CD4-positive, alpha-beta T cell (primary cell): ENCODE measurements around the gene MAPK11. TPM values are rescaled to one million over a fixed set of nuclear protein-coding genes. Genes with fewer than 3 reads are reported as not detected.

Source experiments
- ATAC-seq: fragments of 200-7000 bp; cut with Tn5 transposase; one replicate; pipeline ENCODE4 v1.10.0; 2022; ENCODE audit warnings: mild to moderate bottlenecking; ENCODE audit not compliant: poor library complexity
- CTCF ChIA-PET: fragments of 350-600 bp; sonication (Branson Sonifier 250); formaldehyde crosslinking; loops from one replicate; lab custom pipeline; 2021; ENCODE audit warnings: antibody characterized with exemption, inconsistent platforms; lab: Charles Lee
- POLR2A ChIA-PET: fragments of 350-600 bp; sonication (Branson Sonifier 250); formaldehyde crosslinking; loops from one replicate; lab custom pipeline; 2021; ENCODE audit warnings: antibody characterized with exemption, inconsistent platforms; lab: Charles Lee
- DNase-seq, 14 experiments: peaks; one replicate each; pipeline ENCODE4 v3.0.0-alpha.2; 2013 to 2020; ENCODE audit warnings: mixed read lengths in 2 of 14
- H3K27ac ChIP-seq, 2 donors: one replicate each; pipeline versions ENCODE4 v1.5.1 to v1.7.0; 2013; ENCODE audit warnings: low read length in 2 of 2, low read depth in 1 of 2, mild to moderate bottlenecking in 1 of 2
- H3K27me3 ChIP-seq, 2 experiments: 1 replicate in 1 of 2; 2 replicates in 1 of 2; pipeline versions ENCODE4 v1.6.1 to v1.7.0; 2013; ENCODE audit warnings: low read length in 2 of 2, control low read depth in 1 of 2, mild to moderate bottlenecking in 1 of 2, moderate library complexity in 1 of 2; ENCODE audit not compliant: insufficient read depth in 2 of 2, control insufficient read depth in 1 of 2
- H3K36me3 ChIP-seq: one replicate; pipeline ENCODE4 v1.6.1; 2013; ENCODE audit warnings: low read length, control low read depth; ENCODE audit not compliant: insufficient read depth
- H3K4me1 ChIP-seq: one replicate; pipeline ENCODE4 v1.6.1; 2013; ENCODE audit warnings: low read length, control low read depth; ENCODE audit not compliant: insufficient read depth
- H3K4me3 ChIP-seq: one replicate; pipeline ENCODE4 v1.5.1; 2013; ENCODE audit warnings: mild to moderate bottlenecking, low read length, moderate library complexity
- H3K9me3 ChIP-seq, 2 experiments: 1 replicate in 1 of 2; 2 replicates in 1 of 2; pipeline versions ENCODE4 v1.6.1 to v1.7.0; 2013; ENCODE audit warnings: low read length in 2 of 2, mild to moderate bottlenecking in 2 of 2, control low read depth in 1 of 2, moderate library complexity in 1 of 2; ENCODE audit not compliant: control insufficient read depth in 1 of 2, insufficient read depth in 1 of 2
- H3K27ac Mint-ChIP-seq: one replicate; pipeline ENCODE4 v1.8.0; 2020; ENCODE audit warnings: mixed read lengths
- H3K27me3 Mint-ChIP-seq: one replicate; pipeline ENCODE4 v1.8.0; 2021; ENCODE audit warnings: mixed read lengths
- H3K36me3 Mint-ChIP-seq: one replicate; pipeline ENCODE4 v1.8.0; 2021; ENCODE audit warnings: low read depth, mixed read lengths
- H3K4me1 Mint-ChIP-seq: one replicate; pipeline ENCODE4 v1.8.0; 2021; ENCODE audit warnings: low read depth, mixed read lengths
- H3K4me3 Mint-ChIP-seq: one replicate; pipeline ENCODE4 v1.8.0; 2020; ENCODE audit warnings: mild to moderate bottlenecking, mixed read lengths
- H3K9me3 Mint-ChIP-seq: one replicate; pipeline ENCODE4 v1.8.0; 2020; ENCODE audit warnings: mixed read lengths
- CTCF ChIP-seq: fragments of 200-600 bp; IDR thresholded peaks from one replicate; pipeline ENCODE4 v1.8.0; 2022; ENCODE audit warnings: antibody characterized with exemption, mild to moderate bottlenecking
- intact Hi-C, 2 experiments: fragments of 100-400 bp; cut with DNase I in 1 of 2; cut with micrococcal nuclease in 1 of 2; formaldehyde crosslinking; loops; one replicate each; pipeline versions ENCODE4 v1.15.1 to v1.9.0; 2023 to 2025; cut with DNase I, micrococcal nuclease
- total RNA-seq, 174 experiments: library from RNA in 2 of 174; stranded (reverse) in 2 of 174; gene quantifications; one replicate each; pipeline ENCODE4 v1.2.3 and lab custom pipeline; 2021 to 2026

The MAPK11 gene
- total RNA-seq, 2 experiments from 2014 or later = 4.2 to 4.9 TPM

GRCh38 chr22:50281384-50281760 lies 11.2 kb upstream of the MAPK11 start:
- no peak for ATAC-seq
- POLR2A ChIA-PET = no interaction called here
- CTCF ChIA-PET = no interaction called here

GRCh38 chr22:50280708-50281383 lies 10.7 kb upstream of the MAPK11 start:
- ATAC-seq (no peak), DNase-seq (no peak)
- no peaks in the 10 kb centered on the region for H3K36me3 ChIP-seq
- H3K27me3 Mint-ChIP-seq = no peaks in the 10 kb centered on the region
- H3K4me1 Mint-ChIP-seq = no peaks in the 10 kb centered on the region
- no peaks in the 10 kb centered on the region for H3K4me1 ChIP-seq
- no peaks in the 10 kb centered on the region for H3K36me3 Mint-ChIP-seq
- CTCF ChIA-PET = no interaction called here
- intact Hi-C loops = no loop called here
- no peak for TF ChIP-seq CTCF
- peaks cover 0 to 14% of the 10 kb centered on the region in 2 experiments for H3K9me3 ChIP-seq
- H3K4me3 ChIP-seq = no peak overlapping the region
- no peak overlapping the region for H3K27ac ChIP-seq
- no peaks in the 10 kb centered on the region for H3K27me3 ChIP-seq
- POLR2A ChIA-PET = no interaction called here
- no peaks in the 10 kb centered on the region for H3K9me3 Mint-ChIP-seq
- H3K27ac Mint-ChIP-seq = no peak overlapping the region
- no peak overlapping the region for H3K4me3 Mint-ChIP-seq

More at GRCh38 chr22:50281384-50281760, 11.2 kb upstream of the MAPK11 start:
- Mint-ChIP-seq H3K9me3 (no peaks in the 10 kb centered on the region), H3K27ac (no peak overlapping the region), H3K4me1 (no peaks in the 10 kb centered on the region), H3K36me3 (no peaks in the 10 kb centered on the region), H3K27me3 (no peaks in the 10 kb centered on the region), H3K4me3 (no peak overlapping the region)
- Histone ChIP-seq H3K27ac (no peak overlapping the region), H3K4me1 (no peaks in the 10 kb centered on the region), H3K4me3 (no peak overlapping the region), H3K9me3 (peaks cover 0 to 9% of the 10 kb centered on the region in 2 experiments), H3K27me3 (no peaks in the 10 kb centered on the region), H3K36me3 (no peaks in the 10 kb centered on the region)
- DNase-seq = no peak
- TF ChIP-seq CTCF = no peak
- intact Hi-C loops = no loop called here

GRCh38 chr22:50280022-50280707 lies 10.0 kb upstream of the MAPK11 start:
- ChIA-PET POLR2A (no interaction called here), CTCF (interaction anchor here (1.5 kb wide), 1 partner anchor 62 kb away, joined by 3 read pairs; no protein-coding TSS in a partner anchor)
- H3K4me1 Mint-ChIP-seq = no peaks in the 10 kb centered on the region
- H3K27ac Mint-ChIP-seq = no peak overlapping the region
- no peak overlapping the region for H3K4me3 Mint-ChIP-seq
- Histone ChIP-seq H3K4me1 (no peaks in the 10 kb centered on the region), H3K27me3 (no peaks in the 10 kb centered on the region), H3K9me3 (peaks cover 0 to 15% of the 10 kb centered on the region in 2 experiments), H3K36me3 (no peaks in the 10 kb centered on the region), H3K27ac (no peak overlapping the region), H3K4me3 (no peak overlapping the region)
- TF ChIP-seq CTCF = no peak
- no peaks in the 10 kb centered on the region for H3K27me3 Mint-ChIP-seq
- H3K9me3 Mint-ChIP-seq = no peaks in the 10 kb centered on the region
- H3K36me3 Mint-ChIP-seq = no peaks in the 10 kb centered on the region
- DNase-seq = no peak
- intact Hi-C loops = no loop called here
- no peak for ATAC-seq
